ENCODE measurements around the gene DDA1.

The DDA1 gene

GRCh38 chr19:17321655-17322489 is 12.5 kb downstream of the DDA1 start:
- Histone ChIP-seq H3K4me1 (peaks cover 46 to 68% (median 61%) of the 10 kb centered on the region in 10 experiments), H3K27ac (peak overlapping the region in 5 of 11 experiments; percentile 10 to 54 (median 45); a peak in 7 of 22 replicates), H3K27me3 (peaks cover 0 to 7% (median 0%) of the 10 kb centered on the region in 11 experiments; a peak in 1 of 22 replicates), H3K36me3 (peaks cover 33 to 81% (median 55%) of the 10 kb centered on the region in 11 experiments), H3K4me2 (peak overlapping the region; percentile 57 to 95 (median 90); a peak in 21 of 22 replicates), H3K4me3 (peak overlapping the region in 2 of 10 experiments; percentile 8 to 19; a peak in 1 of 20 replicates), H3K9ac (peak overlapping the region in 9 of 11 experiments; percentile 9 to 68 (median 46); a peak in 13 of 22 replicates), H3K9me3 (replicated peaks in 1 of 11) (no peaks in the 10 kb centered on the region), H4K20me1 (peaks cover 0 to 72% (median 35%) of the 10 kb centered on the region in 11 experiments; a peak in 18 of 22 replicates)
- TF ChIP-seq Cebpa-rat (IDR thresholded peaks at IDR 0.05), result no peak

DNA sequence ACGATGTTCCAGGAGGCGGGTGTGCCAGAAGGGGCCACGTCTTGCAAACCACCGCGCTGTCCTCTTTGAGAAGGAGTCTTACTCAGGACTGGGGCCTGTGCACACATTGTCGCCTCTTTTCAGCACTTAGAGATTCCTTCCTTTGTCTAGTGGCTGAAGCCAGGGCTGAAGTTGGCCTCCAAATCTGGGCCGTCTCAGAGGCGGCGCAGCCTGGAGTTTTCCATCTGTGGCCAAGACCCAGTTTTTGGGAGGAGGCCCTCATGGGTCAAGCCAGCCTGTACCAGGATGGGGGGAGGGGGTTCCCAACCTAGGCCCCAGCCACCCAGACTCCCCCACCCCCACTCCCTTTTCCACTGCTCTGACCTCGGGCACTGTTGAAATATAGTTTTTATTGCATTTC is 13.5 kb downstream of the DDA1 start:
- Histone ChIP-seq H3K9ac (peak overlapping the region in 5 of 11 experiments; percentile 24 to 68 (median 54); a peak in 5 of 22 replicates), H3K4me3 (no peak overlapping the region), H3K4me2 (peak overlapping the region; percentile 57 to 95 (median 90)), H3K9me3 (replicated peaks in 1 of 11) (no peaks in the 10 kb centered on the region), H3K36me3 (peaks cover 31 to 81% (median 50%) of the 10 kb centered on the region in 11 experiments), H3K4me1 (peaks cover 36 to 75% (median 58%) of the 10 kb centered on the region in 10 experiments), H3K27ac (peak overlapping the region in 2 of 11 experiments; percentile 47 to 54; a peak in 2 of 22 replicates), H3K27me3 (peaks cover 0 to 7% (median 0%) of the 10 kb centered on the region in 11 experiments; a peak in 1 of 22 replicates), H4K20me1 (peaks cover 0 to 81% (median 41%) of the 10 kb centered on the region in 11 experiments; a peak in 18 of 22 replicates)
- no peak for TF ChIP-seq Cebpa-rat (IDR thresholded peaks at IDR 0.05)

GRCh38 chr19:17323300-17323963 is 14.1 kb downstream of the DDA1 start:
- peaks cover 0 to 7% (median 0%) of the 10 kb centered on the region in 11 experiments; a peak in 1 of 22 replicates for H3K27me3 ChIP-seq
- H3K4me2 ChIP-seq, result peak overlapping the region; percentile 89 to 98 (median 94)
- peak overlapping the region in 5 of 11 experiments; percentile 42 to 61 (median 53); a peak in 7 of 22 replicates for H3K27ac ChIP-seq
- no peaks in the 10 kb centered on the region for H3K9me3 ChIP-seq (replicated peaks in 1 of 11)
- peaks cover 28 to 75% (median 47%) of the 10 kb centered on the region in 11 experiments for H3K36me3 ChIP-seq
- peaks cover 0 to 81% (median 41%) of the 10 kb centered on the region in 11 experiments; a peak in 18 of 22 replicates for H4K20me1 ChIP-seq
- peak overlapping the region in 9 of 10 experiments; percentile 37 to 68 (median 52); a peak in 15 of 20 replicates for H3K4me3 ChIP-seq
- no peak for TF ChIP-seq Cebpa-rat (IDR thresholded peaks at IDR 0.05)
- peak overlapping the region; percentile 51 to 83 (median 68); a peak in 21 of 22 replicates for H3K9ac ChIP-seq
- peaks cover 37 to 74% (median 57%) of the 10 kb centered on the region in 10 experiments for H3K4me1 ChIP-seq

DNA sequence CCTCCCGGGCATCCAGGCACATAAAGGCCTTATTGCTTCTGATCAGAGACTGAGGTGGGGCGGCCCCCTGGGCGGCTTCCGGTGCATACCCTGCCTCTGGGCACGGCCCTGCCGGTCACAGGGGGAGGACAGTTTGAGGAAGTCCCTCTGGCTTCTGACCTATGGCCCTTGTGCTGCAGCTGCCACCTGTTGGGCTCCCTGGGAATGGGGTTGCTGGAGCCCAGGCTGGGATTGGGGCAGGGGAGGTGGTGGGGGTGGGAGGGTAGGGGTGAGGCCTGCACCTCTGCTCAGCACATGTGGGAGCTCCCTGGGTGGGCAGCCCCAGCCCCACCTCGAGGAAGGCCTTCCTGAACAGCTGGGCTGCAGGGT is 14.6 kb downstream of the DDA1 start:
- H3K4me2 ChIP-seq, result peak overlapping the region; percentile 89 to 98 (median 94)
- H3K9me3 ChIP-seq (replicated peaks in 1 of 11), result no peaks in the 10 kb centered on the region
- no peak for TF ChIP-seq Cebpa-rat (IDR thresholded peaks at IDR 0.05)
- H3K27ac ChIP-seq, result peak overlapping the region in 5 of 11 experiments; percentile 42 to 61 (median 53); a peak in 7 of 22 replicates
- H3K4me3 ChIP-seq, result peak overlapping the region in 9 of 10 experiments; percentile 37 to 68 (median 52); a peak in 15 of 20 replicates
- peaks cover 23 to 70% (median 43%) of the 10 kb centered on the region in 11 experiments for H3K36me3 ChIP-seq
- peaks cover under 1 to 79% (median 40%) of the 10 kb centered on the region in 11 experiments; a peak in 19 of 22 replicates for H4K20me1 ChIP-seq
- H3K9ac ChIP-seq, result peak overlapping the region; percentile 51 to 83 (median 68); a peak in 21 of 22 replicates
- H3K27me3 ChIP-seq, result peaks cover 3 to 10% (median 3%) of the 10 kb centered on the region in 11 experiments; a peak in 19 of 22 replicates
- H3K4me1 ChIP-seq, result peaks cover 41 to 72% (median 56%) of the 10 kb centered on the region in 10 experiments

DNA sequence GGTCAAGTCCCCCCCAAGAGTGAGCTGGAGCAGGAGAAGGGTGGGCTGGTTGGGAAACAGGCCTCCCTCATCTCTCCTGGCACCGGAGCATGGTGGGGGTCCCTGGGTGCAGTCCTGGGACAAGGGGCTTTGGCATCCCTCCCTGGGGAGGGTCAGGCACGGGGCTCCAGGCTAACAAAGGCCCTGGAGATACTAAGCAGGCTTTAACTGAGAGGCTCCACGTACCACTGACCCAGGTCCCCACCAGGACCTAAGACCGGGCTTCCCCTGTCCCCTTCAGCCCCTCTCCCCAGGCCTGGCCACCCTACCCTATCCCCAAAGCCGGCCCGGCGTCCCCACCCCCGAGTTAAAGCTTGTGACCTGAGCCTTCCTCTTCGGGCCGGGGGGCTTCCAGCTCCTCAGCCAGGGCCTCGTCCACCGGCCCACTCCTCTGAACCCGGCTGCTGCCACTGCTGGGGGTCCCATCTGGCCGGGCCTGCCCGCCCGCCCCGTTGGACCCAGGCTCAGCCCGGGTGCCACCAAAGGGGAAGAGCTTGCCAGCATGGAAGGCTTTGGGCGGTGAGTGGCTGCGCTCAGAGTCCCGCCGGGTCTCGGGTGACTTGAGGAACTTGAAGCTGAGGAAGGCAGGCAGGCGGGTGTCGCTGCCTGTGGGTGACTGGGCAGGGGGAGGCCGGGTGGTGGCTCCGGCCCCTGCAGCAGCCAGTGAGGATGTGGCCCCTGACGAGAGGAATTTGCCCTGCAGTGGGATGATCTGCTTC is 15.2 kb downstream of the DDA1 start:
- Histone ChIP-seq H3K9ac (no peak overlapping the region), H3K27me3 (peaks cover 8 to 16% (median 9%) of the 10 kb centered on the region in 11 experiments; a peak in 21 of 22 replicates), H4K20me1 (peaks cover 6 to 80% (median 41%) of the 10 kb centered on the region in 11 experiments; a peak in 20 of 22 replicates), H3K4me2 (peak overlapping the region in 9 of 11 experiments; percentile 89 to 98 (median 94); a peak in 16 of 22 replicates), H3K36me3 (peaks cover 17 to 66% (median 37%) of the 10 kb centered on the region in 11 experiments), H3K4me3 (no peak overlapping the region), H3K9me3 (replicated peaks in 1 of 11) (no peaks in the 10 kb centered on the region), H3K4me1 (peaks cover 46 to 75% (median 60%) of the 10 kb centered on the region in 10 experiments), H3K27ac (no peak overlapping the region)
- no peak for TF ChIP-seq Cebpa-rat (IDR thresholded peaks at IDR 0.05)

- no peak for TF ChIP-seq Cebpa-rat (IDR thresholded peaks at IDR 0.05)
- Histone ChIP-seq H3K36me3 (peaks cover 11 to 66% (median 34%) of the 10 kb centered on the region in 11 experiments), H3K27ac (no peak overlapping the region)
These were observed 15.8 kb downstream of the DDA1 start for GRCh38 chr19:17325133-17325532.

GRCh38 chr19:17325881-17326594 is 16.7 kb downstream of the DDA1 start:
- peaks cover 15 to 28% (median 21%) of the 10 kb centered on the region in 11 experiments; a peak in 21 of 22 replicates for H3K27me3 ChIP-seq
- H3K4me2 ChIP-seq, result no peak overlapping the region
- peaks cover 2 to 66% (median 25%) of the 10 kb centered on the region in 11 experiments; a peak in 21 of 22 replicates for H3K36me3 ChIP-seq
- H3K9ac ChIP-seq, result no peak overlapping the region
- peaks cover 55 to 78% (median 63%) of the 10 kb centered on the region in 10 experiments for H3K4me1 ChIP-seq
- no peak overlapping the region for H3K27ac ChIP-seq
- TF ChIP-seq Cebpa-rat (IDR thresholded peaks at IDR 0.05), result no peak
- no peak overlapping the region for H3K4me3 ChIP-seq
- H3K9me3 ChIP-seq (replicated peaks in 1 of 11), result no peaks in the 10 kb centered on the region
- peaks cover 6 to 82% (median 42%) of the 10 kb centered on the region in 11 experiments; a peak in 19 of 22 replicates for H4K20me1 ChIP-seq

More at GRCh38 chr19:17325133-17325532, 15.8 kb downstream of the DDA1 start:
- peaks cover 52 to 79% (median 64%) of the 10 kb centered on the region in 10 experiments for H3K4me1 ChIP-seq
- H3K4me3 ChIP-seq, result no peak overlapping the region
- peaks cover 6 to 82% (median 45%) of the 10 kb centered on the region in 11 experiments; a peak in 20 of 22 replicates for H4K20me1 ChIP-seq
- no peak overlapping the region; a peak in 1 of 22 replicates for H3K4me2 ChIP-seq
- H3K9ac ChIP-seq, result no peak overlapping the region
- peaks cover 14 to 22% (median 15%) of the 10 kb centered on the region in 11 experiments; a peak in 21 of 22 replicates for H3K27me3 ChIP-seq
- H3K9me3 ChIP-seq (replicated peaks in 1 of 11), result no peaks in the 10 kb centered on the region
